GM19099 (cell line): Measurements from ENCODE around the gene SOX18.
A peak's percentile ranks its signal among the peaks of the same experiment; 100 is the strongest.

Experiments
- POLR2A ChIP-seq: IDR thresholded peaks from 3 replicates; pipeline ENCODE4 v1.6.1; 2011; ENCODE audit warnings: low read depth; ENCODE audit not compliant: insufficient read length; ENCODE audit errors: extremely low read depth

Gene SOX18

DNA sequence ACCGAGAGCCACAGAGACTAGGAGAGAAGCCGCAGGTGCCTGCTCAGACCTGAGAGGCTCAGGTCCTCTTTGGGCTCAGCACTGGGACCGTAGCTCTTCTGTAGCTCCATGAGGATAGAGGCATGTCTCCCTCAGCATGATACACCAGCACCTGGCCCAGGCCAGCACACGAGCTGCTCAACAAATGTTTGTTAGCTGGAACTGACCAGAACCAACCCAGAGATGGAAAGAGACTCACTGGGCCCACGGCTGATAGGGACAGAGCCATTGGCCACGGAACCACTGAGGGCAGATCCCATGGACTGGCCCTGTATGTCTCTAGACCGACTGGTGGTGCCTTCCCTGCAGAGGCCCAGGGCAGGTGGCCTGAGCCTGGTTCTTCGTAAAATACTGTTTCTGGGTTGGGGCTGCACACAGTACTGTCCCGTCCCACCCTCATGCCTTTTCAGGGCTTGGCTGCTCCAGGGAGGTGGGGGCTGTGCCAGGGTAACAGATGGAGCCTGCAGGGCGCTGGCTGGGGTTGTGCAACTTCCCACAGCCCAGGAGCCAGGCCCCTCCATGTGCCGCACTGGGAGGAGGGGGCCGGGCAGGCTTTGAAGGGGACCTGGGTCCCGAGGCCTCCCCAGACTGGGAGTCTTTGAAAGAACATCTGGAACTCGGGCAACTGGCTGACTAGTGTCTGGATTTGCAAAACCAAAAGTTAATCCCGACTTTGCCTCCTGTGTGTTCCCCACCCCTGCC is 8.2 kb downstream of the SOX18 start:
- no peak for TF ChIP-seq POLR2A

DNA sequence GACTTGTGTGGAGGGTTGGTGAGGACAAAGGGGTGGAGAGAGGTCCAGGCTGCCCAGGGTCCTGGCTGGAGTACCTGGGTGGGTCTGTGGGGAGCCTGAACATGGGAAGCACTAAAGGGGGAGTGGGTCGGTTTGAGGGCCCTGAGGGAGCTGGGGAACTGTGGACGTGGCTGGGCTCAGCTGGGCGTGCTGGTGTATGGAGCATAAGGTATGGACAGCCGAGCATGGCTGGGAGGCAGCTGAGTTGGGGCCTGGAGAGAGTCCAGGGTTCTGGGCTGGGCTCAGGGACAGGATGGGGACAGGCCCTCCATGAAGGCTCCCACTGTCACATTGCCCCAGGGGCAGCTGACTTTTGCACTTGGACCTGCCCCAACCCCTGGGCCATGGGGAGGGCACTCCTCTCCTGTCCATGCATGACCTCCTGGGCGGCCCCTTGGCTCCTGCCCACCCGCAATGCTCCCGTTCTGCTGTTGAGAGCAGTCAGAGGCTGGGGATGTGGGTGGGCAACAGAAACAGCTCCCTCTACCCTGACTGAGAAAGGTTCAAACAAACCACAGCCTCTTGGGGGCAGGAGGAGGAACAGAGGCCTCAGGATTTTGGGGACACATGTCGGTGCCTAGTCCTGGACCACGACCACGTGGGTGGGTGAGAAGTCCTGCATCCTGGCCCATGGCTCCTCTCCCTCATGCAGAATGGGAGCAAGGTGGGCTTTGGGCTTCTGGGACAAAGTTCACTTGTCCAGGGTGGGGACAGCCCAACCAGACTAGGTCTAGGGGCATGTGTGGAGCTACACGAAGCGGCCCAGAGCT is 9.0 kb downstream of the SOX18 start:
- no peak for TF ChIP-seq POLR2A

DNA sequence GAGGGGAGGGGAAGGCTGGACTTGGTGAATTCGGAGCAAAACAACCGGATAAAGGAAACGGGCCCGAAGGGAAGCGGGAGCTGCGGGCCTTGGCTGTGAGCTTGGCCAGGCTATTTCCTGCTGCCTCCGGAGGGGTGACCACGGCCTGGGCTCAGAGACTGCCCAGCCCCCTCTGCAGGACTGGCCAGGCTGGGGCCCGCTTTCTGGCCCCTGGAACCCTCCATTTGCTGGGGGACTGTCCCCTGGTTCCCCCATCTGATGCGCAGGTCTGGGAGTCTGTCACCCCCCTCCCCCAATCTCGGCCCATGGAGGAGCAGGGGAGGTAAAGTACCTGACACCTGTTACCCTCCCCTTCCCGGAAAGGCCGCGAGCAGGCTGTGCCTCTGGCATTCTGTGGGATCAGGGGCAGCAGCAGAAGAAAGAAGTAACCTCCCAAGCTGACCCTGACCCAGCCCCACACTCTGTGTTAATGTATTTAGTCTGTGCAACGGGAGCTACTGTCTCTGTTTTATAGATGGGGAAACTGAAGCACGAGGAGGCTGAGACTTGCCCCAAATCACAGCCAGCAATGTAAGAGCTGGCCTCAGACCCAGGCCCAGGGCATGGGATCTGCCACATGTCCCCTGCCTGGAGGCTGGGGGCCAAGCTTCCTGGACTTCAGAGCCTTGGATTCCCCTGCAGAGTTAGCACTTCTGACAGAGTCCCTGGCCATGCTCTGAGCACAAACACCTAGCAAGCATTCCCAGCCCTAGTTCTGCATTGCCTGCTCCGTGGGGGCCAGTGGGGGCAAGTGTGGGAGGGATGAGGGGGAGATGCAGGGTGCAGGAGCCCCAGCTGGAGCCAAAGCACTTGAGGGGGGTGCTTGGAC is 9.9 kb downstream of the SOX18 start:
- no peak for TF ChIP-seq POLR2A

DNA sequence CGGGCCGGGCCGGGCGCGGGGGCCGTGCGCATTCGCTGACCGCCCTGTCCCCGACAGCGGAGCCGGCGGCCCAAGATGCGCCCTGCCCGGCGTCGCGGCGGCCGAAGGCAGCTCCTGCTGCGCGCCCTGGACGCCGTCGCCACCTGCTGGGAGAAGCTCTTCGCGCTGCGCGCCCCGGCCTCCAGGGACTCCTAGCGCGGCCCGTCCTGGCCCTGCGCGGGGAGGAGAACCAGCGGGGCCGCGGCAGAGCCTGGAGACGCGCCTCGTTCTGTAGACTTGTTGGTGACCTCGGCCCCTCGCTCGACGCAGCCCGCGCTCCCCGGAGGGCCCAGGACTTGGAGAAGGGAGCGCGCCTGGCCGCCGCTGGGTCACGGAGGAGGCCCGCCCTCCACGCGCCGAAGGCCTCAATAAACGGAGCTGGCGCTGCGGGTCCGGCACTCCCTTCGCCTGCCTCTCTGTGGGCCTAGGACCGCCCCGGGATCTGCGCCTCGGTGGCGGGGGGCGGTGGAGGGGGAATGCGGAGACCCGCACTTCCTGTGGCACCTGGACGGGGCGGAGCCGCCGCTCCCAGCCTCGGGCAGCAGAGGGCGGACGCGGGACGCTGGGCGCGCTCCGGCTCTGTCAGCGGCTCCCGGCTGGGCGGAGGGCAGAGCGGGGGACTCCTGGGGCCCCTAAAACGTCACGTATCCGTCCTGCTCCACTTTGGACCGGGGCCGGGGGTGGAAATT is 10.7 kb downstream of the SOX18 start:
- peak; percentile 45 for TF ChIP-seq POLR2A

DNA sequence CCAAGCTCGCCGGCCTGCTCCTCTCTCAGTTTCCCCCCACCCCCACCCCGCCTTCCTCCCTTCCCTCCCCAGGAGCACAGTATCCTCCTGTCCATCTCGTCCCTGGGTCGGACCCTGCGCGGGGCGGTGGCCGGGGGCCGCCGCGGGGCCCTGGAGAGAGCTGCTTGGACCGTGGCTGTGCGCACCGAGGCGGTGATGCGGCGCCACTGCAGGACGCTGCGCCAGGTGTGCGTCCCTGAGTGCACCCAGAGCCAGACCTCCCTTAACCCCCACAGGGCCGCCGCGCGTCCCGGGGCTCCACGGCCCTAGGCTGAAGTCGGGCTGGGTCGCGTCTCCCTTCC is 11.2 kb downstream of the SOX18 start:
- TF ChIP-seq POLR2A: peak; percentile 13

DNA sequence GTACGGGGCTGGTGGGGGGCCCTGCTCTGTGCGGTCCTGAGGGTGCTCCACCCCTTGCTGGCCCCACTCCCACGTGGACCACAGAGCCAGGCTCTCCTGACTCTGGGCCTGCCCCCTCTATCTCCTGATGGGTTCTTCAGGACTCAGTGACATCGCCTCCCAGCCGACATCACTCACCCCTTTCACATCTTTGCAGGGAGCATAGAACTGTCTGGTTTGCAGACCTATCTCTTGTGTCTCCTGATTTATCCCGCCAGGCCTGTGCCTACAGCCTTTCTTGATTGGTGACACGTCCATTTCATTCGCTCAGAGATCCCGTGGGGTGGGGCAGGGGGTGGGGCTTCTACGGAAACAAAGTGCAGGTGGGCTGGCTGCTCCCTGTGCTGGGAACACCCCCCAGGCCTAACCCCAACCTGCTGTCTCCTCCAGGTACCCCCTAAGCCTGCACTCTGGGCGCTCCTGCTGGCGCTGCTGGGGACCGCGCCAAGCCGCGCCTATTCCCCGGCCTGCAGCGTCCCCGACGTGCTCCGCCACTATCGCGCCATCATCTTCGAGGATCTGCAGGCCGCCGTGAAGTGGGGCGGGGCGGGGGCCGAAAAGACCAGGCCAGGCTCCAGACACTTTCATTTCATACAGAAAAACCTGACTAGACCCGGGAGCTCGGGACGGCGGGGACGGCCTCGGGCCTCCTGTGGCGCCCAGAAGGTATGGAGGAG is 11.8 kb downstream of the SOX18 start:
- peak; percentile 34 for TF ChIP-seq POLR2A

DNA sequence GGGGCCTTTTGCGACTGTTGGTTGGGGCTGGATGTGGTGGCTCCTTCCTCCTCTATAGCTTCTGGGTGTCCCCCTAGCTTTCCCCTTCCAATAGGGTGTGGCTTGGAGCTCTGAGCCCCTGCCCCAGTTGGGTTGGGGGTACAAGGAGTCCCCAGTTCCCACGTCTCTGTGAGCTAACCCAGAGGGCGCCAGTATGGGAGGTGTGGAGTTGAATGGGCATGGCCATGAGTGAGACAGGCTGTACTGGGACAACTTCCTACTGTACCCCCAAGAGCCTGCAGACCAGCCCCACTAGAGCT is 12.3 kb downstream of the SOX18 start:
- TF ChIP-seq POLR2A: no peak

DNA sequence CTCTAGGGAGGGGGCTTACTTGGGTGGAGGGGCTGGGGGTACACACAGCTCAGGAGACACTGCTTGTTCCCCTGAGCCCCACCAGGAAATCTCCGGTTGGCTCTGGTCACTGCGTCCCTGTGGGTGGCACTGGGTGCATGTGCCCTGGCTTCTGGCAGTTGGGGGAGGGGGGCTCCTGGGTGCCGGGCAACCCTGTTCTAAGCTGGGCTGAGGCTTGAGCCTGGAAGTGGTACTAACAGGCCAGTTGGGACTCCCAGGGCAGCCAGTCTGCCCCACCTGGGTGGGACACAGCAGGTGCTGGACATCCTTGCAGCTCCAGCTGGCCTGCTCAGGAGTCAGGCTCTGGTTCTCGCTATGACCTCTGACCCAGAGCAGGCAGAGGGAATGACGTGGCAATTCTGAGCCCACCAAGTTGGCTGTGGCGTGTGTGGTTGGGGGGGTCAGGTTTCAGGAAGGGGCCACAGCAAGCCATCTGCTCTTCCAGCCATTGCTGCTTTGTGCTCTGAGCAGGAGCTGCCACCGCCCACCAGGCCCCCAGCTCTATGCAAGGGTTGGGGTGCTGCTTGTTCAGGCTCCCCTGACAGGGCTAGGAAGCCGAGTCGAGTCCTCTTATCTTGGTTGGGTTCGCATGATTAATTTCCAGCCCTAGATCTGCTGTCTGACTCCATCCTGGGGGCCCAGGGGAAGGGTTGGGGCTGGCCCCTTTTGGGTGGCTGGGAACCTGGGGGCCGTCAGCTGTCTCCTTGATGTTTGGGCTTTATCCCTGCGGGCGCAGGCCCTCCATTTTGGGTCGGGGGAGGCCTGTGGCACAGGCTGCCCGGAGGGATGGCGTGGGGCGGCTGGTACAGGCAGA is 12.9 kb downstream of the SOX18 start:
- no peak for TF ChIP-seq POLR2A

DNA sequence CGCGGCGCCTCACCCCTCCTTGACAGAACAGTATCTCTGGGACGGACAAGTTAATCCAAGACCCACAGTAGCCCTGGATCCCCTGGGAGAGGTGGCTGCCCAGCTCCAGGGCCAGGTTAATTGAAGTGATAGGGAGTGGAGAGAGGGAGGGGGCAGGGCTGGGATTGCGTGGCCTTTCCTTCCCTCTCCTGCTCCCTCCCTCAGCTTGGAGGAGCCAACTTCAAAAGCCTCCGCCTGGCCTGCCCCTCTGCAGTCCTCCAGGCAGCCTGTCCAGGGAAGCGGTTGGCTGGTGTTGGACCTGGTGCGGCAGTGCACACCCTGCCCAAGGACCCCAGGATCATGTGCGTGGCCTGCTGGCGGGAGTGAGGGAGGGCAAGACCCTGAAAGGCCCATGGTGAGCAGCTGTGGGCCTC is 13.5 kb downstream of the SOX18 start, which contains the start of gene C20orf204:
C20orf204 (plus strand) TSS at position 250 of the 413 bp plus-strand sequence; CDS start at position 392, 142 bp downstream.
- TF ChIP-seq POLR2A: peak; percentile 0

DNA sequence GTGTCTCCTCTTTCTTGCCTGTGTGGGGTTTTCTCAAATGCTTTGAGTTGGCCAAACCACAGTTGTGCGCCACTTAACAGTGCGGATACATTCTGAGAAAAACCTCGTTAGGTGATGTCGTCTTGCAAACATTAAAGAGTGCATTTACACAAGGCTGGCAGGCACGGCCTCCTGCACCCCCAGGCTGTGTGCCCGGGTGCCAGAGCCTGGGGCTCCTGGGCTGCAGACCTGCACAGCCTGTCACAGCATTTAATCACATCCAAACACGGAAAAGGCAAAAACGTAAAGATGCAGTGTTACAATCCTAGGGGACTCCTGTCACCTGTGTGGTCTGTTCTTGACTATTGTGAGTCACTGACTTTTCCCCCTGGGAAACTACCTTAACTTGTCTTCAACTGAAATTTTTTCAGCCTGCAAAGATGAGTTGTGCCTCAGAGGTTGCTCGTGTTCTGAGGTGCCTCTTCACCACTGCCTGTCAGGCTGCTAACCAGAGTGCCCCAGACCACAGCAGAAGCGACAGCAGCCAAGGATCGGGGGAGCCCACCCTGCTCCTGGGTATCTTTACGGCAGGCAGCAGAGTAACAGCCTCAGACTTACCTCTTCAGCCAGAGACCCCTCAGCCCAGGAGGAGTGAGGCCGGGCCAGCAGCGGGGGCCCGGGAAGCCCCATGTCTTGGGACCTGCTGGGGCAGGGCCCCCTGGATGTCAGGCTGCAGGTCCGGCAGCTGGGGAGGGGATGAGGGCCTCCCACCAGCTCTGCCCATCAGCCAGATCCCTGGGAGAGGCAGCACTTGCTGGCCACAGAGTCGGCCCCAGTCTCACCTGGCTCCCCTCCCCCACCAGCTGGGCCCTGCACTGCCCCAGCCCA is 14.1 kb downstream of the SOX18 start:
- TF ChIP-seq POLR2A: no peak

DNA sequence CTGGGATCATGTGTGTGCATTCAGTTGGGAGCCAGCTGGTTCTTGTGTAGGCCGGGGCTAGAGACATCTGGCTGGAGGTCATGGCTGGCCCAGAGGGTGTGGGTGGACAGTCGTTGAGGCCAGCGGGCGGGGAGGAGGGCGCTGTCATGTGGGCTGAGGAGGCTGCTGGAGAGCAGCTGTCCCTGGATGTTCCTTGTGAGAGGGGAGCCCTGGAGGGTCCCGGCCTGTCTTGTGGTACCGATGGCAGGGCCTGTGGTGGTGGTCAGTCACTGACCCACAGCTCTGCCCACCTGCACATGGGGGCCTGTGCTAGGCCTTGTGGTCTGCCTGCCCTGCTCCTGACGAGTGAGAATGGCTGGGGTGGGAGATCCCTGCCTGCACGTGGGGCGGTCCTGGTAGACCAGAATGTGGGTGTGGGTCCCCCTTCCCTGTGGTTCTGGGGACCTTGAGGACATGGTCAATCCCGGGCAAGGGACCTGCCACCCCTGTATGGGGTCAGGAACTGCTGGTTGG is 15.4 kb downstream of the SOX18 start:
- no peak for TF ChIP-seq POLR2A
